ENCODE results near the gene SYT5. TPM values are rescaled to one million over a fixed set of nuclear protein-coding genes. Genes with fewer than 3 reads are reported as not detected.
A peak's percentile ranks its signal among the peaks of the same experiment; 100 is the strongest.

The SYT5 gene
- total RNA-seq, 1 donor from 2014 or later, result 0.29 TPM

GRCh38 chr19:55216461-55217198 is 36.5 kb upstream of the SYT5 start:
- peak overlapping the region; percentile 55 for H3K4me3 ChIP-seq (ENCODE audit: low read depth, low read length)
- DNase-seq (ENCODE audit: low read depth), result peak; percentile 89
- TF ChIP-seq CTCF (conservative IDR thresholded peaks at IDR 0.05; ENCODE audit: low read depth, low read length), result no peak

GRCh38 chr19:55213547-55213946 is 33.5 kb upstream of the SYT5 start:
- H3K4me3 ChIP-seq (ENCODE audit: low read depth, low read length), result no peak overlapping the region
- TF ChIP-seq CTCF (conservative IDR thresholded peaks at IDR 0.05; ENCODE audit: low read depth, low read length), result no peak
- DNase-seq (ENCODE audit: low read depth), result no peak

GRCh38 chr19:55212447-55212846 is 32.4 kb upstream of the SYT5 start:
- no peak overlapping the region for H3K4me3 ChIP-seq (ENCODE audit: low read depth, low read length)
- no peak for DNase-seq (ENCODE audit: low read depth)
- peak; percentile 49 for TF ChIP-seq CTCF (conservative IDR thresholded peaks at IDR 0.05; ENCODE audit: low read depth, low read length)

- DNase-seq (ENCODE audit: low read depth), result peak; percentile 82
- no peak for TF ChIP-seq CTCF (conservative IDR thresholded peaks at IDR 0.05; ENCODE audit: low read depth, low read length)
- H3K4me3 ChIP-seq (ENCODE audit: low read depth, low read length), result no peak overlapping the region
These were observed 29.8 kb upstream of the SYT5 start for GRCh38 chr19:55209693-55210472.

GRCh38 chr19:55208880-55209692 is 29.0 kb upstream of the SYT5 start, which contains the start of gene PTPRH:
Gene PTPRH (minus strand): TSS chr19:55209501. CDS start chr19:55209433, 68 bp downstream.
- H3K4me3 ChIP-seq (ENCODE audit: low read depth, low read length), result no peak within 1 kb of the TSS
- no peak for DNase-seq (ENCODE audit: low read depth)
- TF ChIP-seq CTCF (conservative IDR thresholded peaks at IDR 0.05; ENCODE audit: low read depth, low read length), result no peak

- no peak for DNase-seq (ENCODE audit: low read depth)
- no peak for TF ChIP-seq CTCF (conservative IDR thresholded peaks at IDR 0.05; ENCODE audit: low read depth, low read length)
- peak overlapping the region; percentile 14 for H3K4me3 ChIP-seq (ENCODE audit: low read depth, low read length)
These were observed 26.8 kb upstream of the SYT5 start for GRCh38 chr19:55206664-55207500.

Data from epithelial cell of proximal tubule (primary cell).